SK-N-MC (cell line): Measurements from ENCODE around the gene SMYD1.

Experiments
- DNase-seq: peaks from one replicate; pipeline ENCODE4 v3.0.0-alpha.2; 2011; ENCODE audit warnings: low read depth, low spot score
- H3K27ac ChIP-seq: fragments of 200-600 bp; sonication (generic); 2 replicates; pipeline ENCODE4 v1.5.1; 2016; ENCODE audit warnings: mixed run types
- H3K36me3 ChIP-seq: fragments of 200-600 bp; sonication (generic); 2 replicates; pipeline ENCODE4 v1.6.1; 2017; ENCODE audit warnings: antibody characterized with exemption, low read length, mixed read lengths; ENCODE audit not compliant: insufficient read depth
- H3K4me3 ChIP-seq: fragments of 200-600 bp; sonication (generic); 2 replicates; pipeline ENCODE4 v1.5.1; 2016
- H3K9ac ChIP-seq: fragments of 200-600 bp; sonication (generic); 2 replicates; pipeline ENCODE4 v1.8.0; 2017; ENCODE audit warnings: mixed run types, mixed read lengths; ENCODE audit not compliant: insufficient read length
- H3K9me3 ChIP-seq: fragments of 200-600 bp; sonication (generic); 2 replicates; pipeline ENCODE4 v1.6.1; 2017; ENCODE audit warnings: low read depth, mild to moderate bottlenecking, antibody characterized with exemption, low read length, moderate library complexity, mixed read lengths
- EZH2 ChIP-seq: fragments of 200-600 bp; sonication (generic); IDR thresholded peaks from one replicate; pipeline ENCODE4 v1.6.1; 2017; ENCODE audit warnings: antibody characterized with exemption
- FOXP2 ChIP-seq: optimal IDR thresholded peaks from 2 replicates; pipeline ENCODE3; 2011; ENCODE audit warnings: mild to moderate bottlenecking, moderate library complexity; ENCODE audit not compliant: insufficient read depth; ENCODE audit errors: extremely low read length, control extremely low read depth
- POLR2AphosphoS5 ChIP-seq: IDR thresholded peaks from 2 replicates; pipeline ENCODE4 v1.6.1; 2012; ENCODE audit warnings: mild to moderate bottlenecking, low read depth, low read length, borderline replicate concordance

SMYD1 gene

DNA sequence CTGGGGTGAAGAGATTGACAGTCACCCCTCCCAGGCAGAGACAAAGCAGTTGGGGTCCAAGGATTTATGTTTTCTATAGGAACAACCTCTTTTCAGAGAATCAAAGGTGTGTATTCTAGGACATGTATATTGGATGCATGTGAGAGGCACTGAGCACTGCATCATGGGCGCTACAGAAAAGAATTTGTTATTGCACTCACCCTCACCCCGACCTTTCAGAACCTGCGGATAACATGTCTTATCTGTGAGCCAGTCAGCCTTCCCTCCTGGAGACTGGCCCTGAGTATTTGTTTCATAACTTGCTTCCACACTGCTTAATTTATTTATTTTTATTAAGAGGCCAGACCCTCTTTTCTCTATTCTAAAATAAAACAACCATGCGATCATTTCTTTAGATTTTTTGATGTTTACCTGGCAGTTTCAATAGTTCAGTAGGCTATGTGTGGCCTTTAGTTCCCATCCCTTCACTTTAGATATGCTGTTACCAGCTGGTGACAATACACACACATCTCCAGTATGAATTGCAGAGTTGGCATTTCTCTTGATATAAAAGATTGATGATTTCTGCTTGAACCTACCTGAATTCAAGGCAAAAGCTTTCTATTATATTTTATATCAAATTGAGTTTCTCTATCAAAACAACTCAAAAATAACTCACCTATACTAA is 30.4 kb downstream of the SMYD1 start:
- TF ChIP-seq FOXP2: no peak
- TF ChIP-seq EZH2: no peak
- TF ChIP-seq POLR2AphosphoS5: no peak
- H3K27ac ChIP-seq: no peak overlapping the region
- DNase-seq: no peak
- no peaks in the 10 kb centered on the region for H3K36me3 ChIP-seq
- H3K9me3 ChIP-seq: no peaks in the 10 kb centered on the region
- no peak overlapping the region for H3K4me3 ChIP-seq
- no peak overlapping the region for H3K9ac ChIP-seq

DNA sequence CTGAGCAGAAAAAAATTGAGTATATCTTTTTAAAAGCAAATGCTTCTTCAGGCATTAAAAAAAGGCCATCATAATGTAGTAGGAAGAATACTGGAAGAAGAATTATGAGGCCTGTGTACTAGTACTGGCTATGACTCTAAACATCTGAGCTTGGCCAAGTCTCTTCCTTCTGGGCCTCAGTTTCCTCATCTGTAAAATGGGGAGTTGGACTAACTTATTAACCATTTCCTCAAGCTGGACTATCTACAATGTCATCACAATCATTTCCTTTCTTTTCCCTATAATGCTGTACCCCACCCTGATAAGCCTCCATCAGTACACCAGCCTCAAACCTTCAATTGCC is 30.9 kb downstream of the SMYD1 start:
- Histone ChIP-seq H3K36me3 (no peaks in the 10 kb centered on the region), H3K4me3 (no peak overlapping the region), H3K9ac (no peak overlapping the region), H3K9me3 (no peaks in the 10 kb centered on the region), H3K27ac (no peak overlapping the region)
- no peak for DNase-seq
- TF ChIP-seq POLR2AphosphoS5: no peak
- TF ChIP-seq EZH2: no peak
- no peak for TF ChIP-seq FOXP2

DNA sequence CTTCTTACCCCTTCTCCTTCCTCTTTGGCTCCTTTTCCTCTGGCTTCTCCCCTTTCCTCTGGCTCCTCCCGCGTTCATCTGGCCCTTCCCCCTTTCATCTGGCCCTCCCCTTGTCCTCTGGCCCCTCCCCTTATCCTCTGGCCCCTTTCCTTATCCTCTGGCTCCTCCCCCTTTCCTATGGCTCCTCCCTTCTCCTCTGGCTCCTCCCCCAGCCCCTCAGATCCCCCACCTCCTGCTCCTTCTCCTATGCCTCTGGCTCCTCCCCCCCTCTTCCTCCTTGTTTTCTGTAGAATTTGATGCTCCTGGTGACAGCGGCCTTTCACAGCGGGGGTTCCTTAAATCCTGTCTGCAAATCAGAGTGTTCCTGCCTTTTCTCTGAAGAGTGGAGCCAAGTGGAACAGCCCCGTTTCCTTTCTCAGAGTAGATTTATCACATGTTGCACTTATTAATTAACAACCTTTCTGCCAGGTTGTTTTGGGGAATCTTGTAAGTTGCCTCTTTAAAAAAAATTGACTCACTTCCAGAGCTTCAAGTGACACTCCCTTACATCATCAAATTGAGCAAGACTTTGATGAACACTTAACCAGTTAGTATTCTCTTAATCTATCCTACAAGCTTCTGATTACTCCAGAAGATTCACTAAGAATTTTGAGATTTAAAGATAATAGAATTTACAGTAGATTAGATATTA is 32.3 kb downstream of the SMYD1 start:
- Histone ChIP-seq H3K4me3 (no peak overlapping the region), H3K9me3 (no peaks in the 10 kb centered on the region), H3K27ac (no peak overlapping the region), H3K36me3 (no peaks in the 10 kb centered on the region), H3K9ac (no peak overlapping the region)
- DNase-seq: peak; percentile 8
- TF ChIP-seq POLR2AphosphoS5 (no peak), FOXP2 (no peak), EZH2 (no peak)

DNA sequence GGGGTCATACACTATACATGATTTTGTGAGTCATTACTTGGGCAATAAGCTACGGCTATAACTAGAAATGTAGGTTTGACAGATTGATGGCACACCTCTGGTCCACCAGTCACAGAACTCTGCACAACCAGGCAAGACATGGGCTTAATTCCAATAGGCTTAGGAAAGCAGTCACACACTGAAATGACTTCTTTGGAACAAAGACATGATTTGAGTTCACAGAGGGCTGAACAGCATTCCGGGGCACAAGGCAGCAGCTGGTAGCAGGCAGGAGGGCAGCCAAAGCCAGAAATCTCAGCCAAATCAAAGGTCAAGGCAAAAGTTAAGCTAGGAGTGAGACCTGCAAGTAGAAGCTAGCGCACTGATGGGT is 32.8 kb downstream of the SMYD1 start:
- TF ChIP-seq FOXP2 (no peak), POLR2AphosphoS5 (no peak), EZH2 (no peak)
- Histone ChIP-seq H3K4me3 (no peak overlapping the region), H3K36me3 (no peaks in the 10 kb centered on the region), H3K9me3 (no peaks in the 10 kb centered on the region), H3K9ac (no peak overlapping the region), H3K27ac (no peak overlapping the region)
- no peak for DNase-seq

DNA sequence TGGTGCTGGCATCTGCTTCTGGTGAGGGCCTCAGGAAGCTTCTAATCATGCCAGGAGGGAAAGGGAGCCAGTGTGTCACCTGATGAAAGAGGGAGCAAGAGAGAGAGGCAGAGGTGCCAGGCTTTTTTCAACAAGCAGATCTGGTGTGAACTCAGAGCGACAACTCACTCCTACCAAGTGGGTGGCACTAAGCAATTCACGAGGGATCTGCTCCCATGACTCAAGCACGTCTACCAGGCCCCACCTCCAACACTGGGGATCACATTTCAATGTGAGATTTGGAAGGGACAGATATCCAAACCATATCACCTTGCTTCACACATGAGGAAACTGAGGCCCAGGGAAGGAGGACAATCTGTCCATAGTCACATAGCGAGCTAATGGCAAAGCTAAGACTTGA is 41.2 kb downstream of the SMYD1 start:
- Histone ChIP-seq H3K27ac (no peak overlapping the region), H3K36me3 (no peaks in the 10 kb centered on the region), H3K4me3 (no peak overlapping the region), H3K9me3 (no peaks in the 10 kb centered on the region), H3K9ac (no peak overlapping the region)
- TF ChIP-seq FOXP2: no peak
- no peak for TF ChIP-seq POLR2AphosphoS5
- no peak for TF ChIP-seq EZH2
- DNase-seq: no peak

DNA sequence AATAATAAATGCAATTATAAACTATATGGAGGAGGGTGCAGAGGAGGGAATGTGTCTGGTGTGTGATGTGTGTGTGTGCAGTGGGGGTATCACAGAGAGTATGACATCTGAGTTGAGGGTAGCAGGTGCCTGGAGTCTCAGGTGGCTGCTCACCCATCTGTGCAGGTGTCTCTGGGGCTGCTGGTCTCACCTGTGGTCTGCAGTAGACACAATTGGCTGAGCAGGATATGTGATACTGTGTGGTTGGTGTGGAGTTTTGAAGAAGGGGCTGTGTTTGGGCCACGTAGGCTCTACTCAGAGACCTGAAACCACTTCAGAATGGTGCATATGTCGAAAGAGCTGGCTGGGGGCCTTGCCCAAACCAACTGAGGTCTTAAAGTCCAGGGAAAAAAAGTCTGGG is 43.2 kb downstream of the SMYD1 start:
- Histone ChIP-seq H3K27ac (no peak overlapping the region), H3K9me3 (no peaks in the 10 kb centered on the region), H3K4me3 (no peak overlapping the region), H3K36me3 (no peaks in the 10 kb centered on the region), H3K9ac (no peak overlapping the region)
- DNase-seq: no peak
- TF ChIP-seq EZH2 (no peak), FOXP2 (no peak), POLR2AphosphoS5 (no peak)

DNA sequence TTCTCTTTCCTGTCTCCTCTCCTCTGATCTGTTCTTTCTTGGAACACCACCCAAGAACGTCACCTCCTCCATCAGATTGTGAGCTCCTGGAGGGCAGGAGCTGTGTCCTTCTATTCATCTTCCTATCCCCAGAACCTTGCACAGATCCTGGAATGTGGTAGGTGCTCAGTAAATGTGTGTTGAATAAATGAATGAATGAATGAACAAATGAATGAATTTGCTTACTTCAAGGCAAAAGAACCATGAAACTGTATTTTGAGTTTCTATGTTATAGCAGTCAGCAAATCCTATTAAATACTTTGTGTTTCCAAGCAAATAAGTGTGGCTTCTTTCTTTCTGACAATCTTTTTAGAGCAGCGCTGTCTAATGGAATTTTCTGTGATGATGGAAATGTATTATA is 45.4 kb downstream of the SMYD1 start:
- Histone ChIP-seq H3K4me3 (no peak overlapping the region), H3K9me3 (no peaks in the 10 kb centered on the region)

DNA sequence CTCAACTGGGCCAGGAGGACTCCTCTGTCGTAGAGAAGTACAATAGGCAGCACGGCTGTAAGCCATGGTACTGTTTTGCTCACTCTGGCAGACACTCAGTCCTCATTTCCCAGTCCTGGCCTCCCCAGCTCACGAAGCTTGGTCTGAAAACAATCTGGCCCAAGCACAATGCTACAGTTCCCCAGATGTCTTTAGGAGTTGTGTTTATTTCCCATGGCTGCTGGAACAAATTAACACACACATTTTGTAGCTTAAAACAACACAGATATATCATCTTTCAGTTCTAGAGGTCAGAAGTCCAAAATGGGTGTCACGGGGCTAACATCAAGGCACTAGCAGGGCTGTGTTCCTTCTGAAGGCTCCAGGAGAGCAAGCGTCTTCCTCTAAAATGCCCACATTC is 47.3 kb downstream of the SMYD1 start:
- no peak overlapping the region for H3K9ac ChIP-seq
- no peaks in the 10 kb centered on the region for H3K9me3 ChIP-seq
- TF ChIP-seq POLR2AphosphoS5 (no peak), FOXP2 (no peak), EZH2 (no peak)
- H3K27ac ChIP-seq: no peak overlapping the region
- no peak overlapping the region for H3K4me3 ChIP-seq
- H3K36me3 ChIP-seq: no peaks in the 10 kb centered on the region
- DNase-seq: no peak

More for the DNA sequence above, 45.4 kb downstream of the SMYD1 start:
- Histone ChIP-seq H3K36me3 (no peaks in the 10 kb centered on the region), H3K27ac (no peak overlapping the region), H3K9ac (no peak overlapping the region)
- no peak for TF ChIP-seq FOXP2
- no peak for DNase-seq
